Upper lobe of left lung (tissue), 6 donors: ENCODE data around the gene LAMA5. TPM values are rescaled to one million over a fixed set of nuclear protein-coding genes. Genes with fewer than 3 reads are reported as not detected.

ENCODE experiments used
- ATAC-seq, 2 donors: fragments of 200-7000 bp; cut with Tn5 transposase; one replicate each; pipeline ENCODE4 v1.9.1; 2022; ENCODE audit warnings: mild to moderate bottlenecking in 2 of 2, moderate library complexity in 2 of 2; ENCODE audit not compliant: low FRiP score in 2 of 2
- DNase-seq, 2 donors: peaks; one replicate each; pipeline ENCODE4 v3.0.0-alpha.2; 2019 to 2020
- H3K27ac ChIP-seq, 4 donors: fragments of 200-600 bp; sonication (generic); one replicate each; pipeline ENCODE4 v1.5.1; 2016 to 2019
- H3K27me3 ChIP-seq, 4 donors: fragments of 200-600 bp; sonication (generic); one replicate each; pipeline ENCODE4 v1.5.1; 2017 to 2019
- H3K36me3 ChIP-seq, 4 donors: fragments of 200-600 bp; sonication (generic); one replicate each; pipeline ENCODE4 v1.5.1; 2016 to 2019
- H3K4me1 ChIP-seq, 4 donors: fragments of 200-600 bp; sonication (generic); one replicate each; pipeline ENCODE4 v1.5.1; 2018 to 2019
- H3K4me3 ChIP-seq, 4 donors: fragments of 200-600 bp; sonication (generic); one replicate each; pipeline ENCODE4 v1.5.1; 2017 to 2019; ENCODE audit warnings: mild to moderate bottlenecking in 2 of 4, moderate library complexity in 1 of 4
- H3K9me3 ChIP-seq, 4 donors: fragments of 200-600 bp; sonication (generic); one replicate each; pipeline ENCODE4 v1.5.1; 2018 to 2019
- CTCF ChIP-seq, 6 experiments: fragments of 450-650 bp in 4 of 6; fragments of 200-600 bp in 2 of 6; sonication (generic) in 2 of 6; IDR thresholded peaks; one replicate each; pipeline ENCODE4 v1.5.1; 2016 to 2019; ENCODE audit warnings: antibody characterized with exemption in 6 of 6
- EP300 ChIP-seq, 4 donors: sonication (generic); formaldehyde crosslinking; IDR thresholded peaks; one replicate each; pipeline ENCODE4 v1.5.1; 2017; ENCODE audit warnings: antibody characterized with exemption in 4 of 4, control low read depth in 2 of 4
- POLR2A ChIP-seq, 4 donors: fragments of 450-650 bp; IDR thresholded peaks; one replicate each; pipeline ENCODE4 v1.5.1; 2016 to 2017; ENCODE audit warnings: antibody characterized with exemption in 4 of 4, mild to moderate bottlenecking in 2 of 4
- POLR2AphosphoS5 ChIP-seq, 2 donors: sonication (generic); formaldehyde crosslinking; IDR thresholded peaks; one replicate each; pipeline ENCODE4 v1.5.1; 2017; ENCODE audit warnings: antibody characterized with exemption in 2 of 2
- WGBS, 2 donors: methylation state at CpG; one replicate each; pipeline ENCODE4 v1.1.5; 2017 to 2018; 5-methylcytosine and 5-hydroxymethylcytosine counted together
- total RNA-seq, 6 donors: library from RNA; depleted of rRNA in 4 of 6; stranded (reverse); fragments of >200 nt in 4 of 6; gene quantifications; one replicate each; pipeline versions ENCODE4 v1.1.0 to v1.2.1, GENCODE V29; 2016 to 2021
- donor health status: DM: no; HTN: no; CAD: no; lungs with moderate emphysema.
- donor health status: DM: no; HTN: yes; CAD: no; lungs with severe emphysema.

The LAMA5 gene
- total RNA-seq, 6 donors from 2014 or later = 176 to 1,019 (median 307) TPM

- no peak for ATAC-seq
- no peak overlapping the region for H3K4me3 ChIP-seq
These were observed 12.2 kb downstream of the LAMA5 start for GRCh38 chr20:62354811-62355341.

GRCh38 chr20:62354031-62354808 is 12.9 kb downstream of the LAMA5 start:
- 80 to 82% methylated on average over 9 to 14 of the region's 14 CpGs for WGBS, 2 donors
- no peaks in the 10 kb centered on the region for H3K9me3 ChIP-seq
- peak overlapping the region; percentile 91 to 98 (median 94) for H3K27ac ChIP-seq
- H3K36me3 ChIP-seq = peaks cover 4 to 56% (median 25%) of the 10 kb centered on the region in 4 donors
- peak in 1 of 2 donors; percentile 67 for DNase-seq
- no peak overlapping the region for H3K4me3 ChIP-seq
- no peak for ATAC-seq
- peaks cover 50 to 74% (median 68%) of the 10 kb centered on the region in 4 donors for H3K4me1 ChIP-seq
- TF ChIP-seq POLR2AphosphoS5 (IDR thresholded peaks at IDR 0.05) (no peak), EP300 (IDR thresholded peaks at IDR 0.05) (no peak), CTCF (IDR thresholded peaks at IDR 0.05) (no peak), POLR2A (IDR thresholded peaks at IDR 0.05) (no peak)
- no peaks in the 10 kb centered on the region for H3K27me3 ChIP-seq

More at GRCh38 chr20:62354811-62355341, 12.2 kb downstream of the LAMA5 start:
- Histone ChIP-seq H3K27me3 (no peaks in the 10 kb centered on the region), H3K36me3 (peaks cover 4 to 54% (median 24%) of the 10 kb centered on the region in 4 donors), H3K27ac (peak overlapping the region; percentile 91 to 98 (median 94)), H3K4me1 (peaks cover 57 to 80% (median 74%) of the 10 kb centered on the region in 4 donors), H3K9me3 (no peaks in the 10 kb centered on the region)
- 77 to 78% methylated on average over 5 to 16 of the region's 16 CpGs for WGBS, 2 donors
- DNase-seq = peak in 1 of 2 donors; percentile 70
- no peak for TF ChIP-seq POLR2AphosphoS5 (IDR thresholded peaks at IDR 0.05)
- no peak for TF ChIP-seq EP300 (IDR thresholded peaks at IDR 0.05)

- ATAC-seq (no peak), DNase-seq (peak in 1 of 2 donors; percentile 76)
- no peak overlapping the region for H3K4me3 ChIP-seq
- H3K4me1 ChIP-seq = peaks cover 43 to 67% (median 60%) of the 10 kb centered on the region in 4 donors
- H3K27ac ChIP-seq = peak overlapping the region; percentile 62 to 98 (median 94)
- no peaks in the 10 kb centered on the region for H3K27me3 ChIP-seq
- no peaks in the 10 kb centered on the region for H3K9me3 ChIP-seq
- WGBS, 2 donors = 80 to 86% methylated on average over 4 to 9 of the region's 16 CpGs
- TF ChIP-seq EP300 (IDR thresholded peaks at IDR 0.05) (no peak), POLR2A (IDR thresholded peaks at IDR 0.05) (no peak), CTCF (IDR thresholded peaks at IDR 0.05) (no peak), POLR2AphosphoS5 (IDR thresholded peaks at IDR 0.05) (no peak)
- H3K36me3 ChIP-seq = peaks cover 4 to 56% (median 25%) of the 10 kb centered on the region in 4 donors
These were observed 13.7 kb downstream of the LAMA5 start for GRCh38 chr20:62353289-62354030.

- DNase-seq (peak in 1 of 2 donors; percentile 88), ATAC-seq (no peak)
- Histone ChIP-seq H3K9me3 (no peaks in the 10 kb centered on the region), H3K27me3 (no peaks in the 10 kb centered on the region), H3K4me1 (peaks cover 34 to 59% (median 52%) of the 10 kb centered on the region in 4 donors), H3K36me3 (peaks cover 4 to 63% (median 27%) of the 10 kb centered on the region in 4 donors), H3K4me3 (no peak overlapping the region), H3K27ac (peak overlapping the region; percentile 62 to 98 (median 94))
- WGBS, 2 donors = 75 to 78% methylated on average over 31 to 41 of the region's 43 CpGs
- TF ChIP-seq EP300 (IDR thresholded peaks at IDR 0.05) = no peak
- peak in 3 of 6 experiments; percentile 7 to 30 (median 16) for TF ChIP-seq CTCF (IDR thresholded peaks at IDR 0.05)
These were observed 14.5 kb downstream of the LAMA5 start for GRCh38 chr20:62352402-62353288.
